HG03280 (cell line): Measurements from ENCODE around the gene ATF5.
"Not testable (repeated sequence)": the region's sequence is repeated elsewhere in the genome, so short reads cannot be mapped to it uniquely, and the experiment has no call there.

Experiments used
- ATAC-seq: cut with Tn5 transposase; IDR thresholded peaks from one replicate; pipeline ENCODE4 v1.9.1; 2021; ENCODE audit warnings: mild to moderate bottlenecking, moderate library complexity; ENCODE audit not compliant: unreplicated experiment

Gene ATF5

GRCh38 chr19:49940482-49940791 lies 11.4 kb downstream of the ATF5 start:
- no peak for ATAC-seq

- not testable (repeated sequence) for ATAC-seq
Observed at GRCh38 chr19:49944567-49944966, 15.6 kb downstream of the ATF5 start.

GRCh38 chr19:49946415-49946814 lies 17.4 kb downstream of the ATF5 start:
- no peak for ATAC-seq

GRCh38 chr19:49949742-49950589 lies 21.0 kb downstream of the ATF5 start:
- ATAC-seq, result no peak

- no peak for ATAC-seq
Observed at GRCh38 chr19:49950590-49950948, 21.6 kb downstream of the ATF5 start.

- no peak for ATAC-seq
Observed at GRCh38 chr19:49950956-49951526, 22.0 kb downstream of the ATF5 start.

GRCh38 chr19:49951806-49952478 lies 22.9 kb downstream of the ATF5 start:
- ATAC-seq, result no peak

- ATAC-seq, result no peak
Observed at GRCh38 chr19:49952479-49952836, 23.5 kb downstream of the ATF5 start.

GRCh38 chr19:49952906-49953305 lies 23.9 kb downstream of the ATF5 start:
- ATAC-seq, result no peak

GRCh38 chr19:49953416-49953815 lies 24.4 kb downstream of the ATF5 start:
- ATAC-seq, result no peak

GRCh38 chr19:49954092-49954829 lies 25.3 kb downstream of the ATF5 start:
- no peak for ATAC-seq

GRCh38 chr19:49954933-49955332 lies 25.9 kb downstream of the ATF5 start:
- ATAC-seq, result no peak

- ATAC-seq, result no peak
Observed at GRCh38 chr19:49956115-49956495, 27.1 kb downstream of the ATF5 start.

GRCh38 chr19:49957262-49957915 lies 28.4 kb downstream of the ATF5 start:
- no peak for ATAC-seq

GRCh38 chr19:49958144-49958543 lies 29.1 kb downstream of the ATF5 start:
- ATAC-seq, result not testable (repeated sequence)

- ATAC-seq, result not testable (repeated sequence)
Observed at GRCh38 chr19:49958596-49958995, 29.6 kb downstream of the ATF5 start.

- ATAC-seq, result not testable (repeated sequence)
Observed at GRCh38 chr19:49959892-49960291, 30.9 kb downstream of the ATF5 start.

- ATAC-seq, result not testable (repeated sequence)
Observed at GRCh38 chr19:49960980-49961379, 32.0 kb downstream of the ATF5 start, which contains the start of gene SIGLEC11. TSS of gene SIGLEC11 (minus strand) at chr19:49961172. CDS start at chr19:49961081, 91 bp downstream.

- ATAC-seq, result no peak
Observed at GRCh38 chr19:49968279-49968922, 39.4 kb downstream of the ATF5 start.

- ATAC-seq, result not testable (repeated sequence)
Observed at GRCh38 chr19:49969355-49969754, 40.4 kb downstream of the ATF5 start.
